ENCODE data around the gene CCT7.

The CCT7 gene

GRCh38 chr2:73227086-73227485 lies 7.0 kb upstream of the CCT7 start:
- no peak for DNase-seq

GRCh38 chr2:73228631-73229030 lies 5.5 kb upstream of the CCT7 start:
- no peak for DNase-seq

GRCh38 chr2:73232403-73233153 lies 1.5 kb upstream of the CCT7 start:
- DNase-seq, result peak; percentile 17

- peak; percentile 85 for DNase-seq
Observed at GRCh38 chr2:73233154-73233931, 765 bp upstream of the CCT7 start, which contains the start of gene PRADC1. TSS of gene PRADC1 (minus strand) at chr2:73233239. CDS start at chr2:73233160, 79 bp downstream.

GRCh38 chr2:73235315-73236028 lies 1.4 kb downstream of the CCT7 start:
- DNase-seq, result no peak

- DNase-seq, result no peak
Observed at GRCh38 chr2:73237168-73237567, 3.1 kb downstream of the CCT7 start.

- no peak for DNase-seq
Observed at GRCh38 chr2:73238149-73238548, 4.0 kb downstream of the CCT7 start.

- DNase-seq, result no peak
Observed at GRCh38 chr2:73238976-73239375, 4.9 kb downstream of the CCT7 start.

- no peak for DNase-seq
Observed at GRCh38 chr2:73239776-73240175, 5.7 kb downstream of the CCT7 start.

GRCh38 chr2:73243884-73244570 lies 9.9 kb downstream of the CCT7 start:
- DNase-seq, result no peak

GRCh38 chr2:73244580-73244979 lies 10.5 kb downstream of the CCT7 start:
- no peak for DNase-seq

- no peak for DNase-seq
Observed at GRCh38 chr2:73246850-73247249, 12.7 kb downstream of the CCT7 start.

GRCh38 chr2:73249636-73250035 lies 15.5 kb downstream of the CCT7 start:
- DNase-seq, result no peak

GRCh38 chr2:73250872-73251846 lies 17.1 kb downstream of the CCT7 start:
- no peak for DNase-seq

GRCh38 chr2:73252238-73253027 lies 18.3 kb downstream of the CCT7 start:
- no peak for DNase-seq

- DNase-seq, result no peak
Observed at GRCh38 chr2:73253400-73253799, 19.3 kb downstream of the CCT7 start.

GRCh38 chr2:73253901-73254300 lies 19.8 kb downstream of the CCT7 start:
- DNase-seq, result no peak

GRCh38 chr2:73254343-73255006 lies 20.4 kb downstream of the CCT7 start:
- no peak for DNase-seq

- DNase-seq, result no peak
Observed at GRCh38 chr2:73255007-73255644, 21.0 kb downstream of the CCT7 start.

All from stimulated activated CD4-positive, alpha-beta T cell treated with anti-CD3 and anti-CD28 coated beads, Interleukin-12 subunit alpha, Interleukin-12 subunit beta, amount 100 ng/mL, for 4 hours (primary cell).